ENCODE data around the gene CAPZB.

GRCh38 chr1:19307794-19308508 is 177.4 kb downstream of the CAPZB start:
- TF ChIP-seq POLR2A (IDR thresholded peaks at IDR 0.05) (no peak), CTCF (IDR thresholded peaks at IDR 0.05) (no peak)

All from adrenal gland (tissue), 5 donors.